Activated naive CD4-positive, alpha-beta T cell treated with anti-CD3 and anti-CD28 coated beads, Interleukin-2, amount 10 ng/mL, durations not matched to agents 7 days and 5 days (primary cell): Measurements from ENCODE around the gene PPP1R1B.

Experiments used
- CTCF ChIA-PET: fragments of 350-600 bp; sonication (Branson Sonifier 250); formaldehyde crosslinking; loops from one replicate; lab custom pipeline; 2021; ENCODE audit warnings: antibody characterized with exemption; lab: Charles Lee
- DNase-seq: peaks from one replicate; pipeline ENCODE4 v3.0.0-alpha.2; 2020
- H3K27ac Mint-ChIP-seq: one replicate; pipeline ENCODE4 v1.8.0; 2021; ENCODE audit warnings: mild to moderate bottlenecking, moderate library complexity, mixed read lengths
- H3K27me3 Mint-ChIP-seq: one replicate; pipeline ENCODE4 v1.8.0; 2021; ENCODE audit warnings: mild to moderate bottlenecking, mixed read lengths
- H3K36me3 Mint-ChIP-seq: one replicate; pipeline ENCODE4 v1.8.0; 2021; ENCODE audit warnings: mixed read lengths
- H3K4me1 Mint-ChIP-seq: one replicate; pipeline ENCODE4 v1.8.0; 2021; ENCODE audit warnings: mixed read lengths
- H3K4me3 Mint-ChIP-seq: one replicate; pipeline ENCODE4 v1.8.0; 2021; ENCODE audit warnings: mild to moderate bottlenecking, moderate library complexity, mixed read lengths
- H3K9me3 Mint-ChIP-seq: one replicate; pipeline ENCODE4 v1.8.0; 2021; ENCODE audit warnings: mixed read lengths

PPP1R1B gene

DNA sequence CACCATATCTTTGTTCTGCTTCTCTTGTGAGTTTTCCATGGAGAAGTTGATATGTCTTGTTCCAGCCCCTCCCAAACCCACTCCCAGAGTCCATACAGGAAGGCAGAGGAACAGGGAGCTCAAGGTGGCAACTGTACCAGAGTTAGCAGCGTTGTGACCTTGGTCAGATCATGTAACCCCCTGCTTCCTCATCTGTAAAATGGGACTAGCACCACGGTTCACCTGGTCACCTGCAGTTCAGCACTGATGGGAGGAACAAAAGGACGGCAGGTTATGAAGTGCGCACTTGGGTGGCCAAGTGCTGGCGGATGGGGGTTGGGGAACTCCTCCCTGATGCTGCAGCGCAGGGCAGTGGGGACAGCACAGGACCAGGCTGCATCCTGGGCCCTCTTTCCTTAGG lies 11.3 kb upstream of the PPP1R1B start:
- Mint-ChIP-seq H3K9me3 (no peaks in the 10 kb centered on the region), H3K4me1 (peaks cover 3% of the 10 kb centered on the region), H3K27ac (no peak overlapping the region), H3K27me3 (peaks cover 95% of the 10 kb centered on the region), H3K4me3 (no peak overlapping the region), H3K36me3 (no peaks in the 10 kb centered on the region)
- DNase-seq = no peak
- CTCF ChIA-PET = interaction anchor here (1.4 to 1.8 kb wide), 2 partner anchors 8 to 18 kb away, joined by 3 to 8 read pairs; no protein-coding TSS in a partner anchor

GRCh38 chr17:39617100-39617445 lies 9.7 kb upstream of the PPP1R1B start:
- CTCF ChIA-PET = no interaction called here
- H3K27ac Mint-ChIP-seq = no peak overlapping the region
- no peak for DNase-seq
- H3K9me3 Mint-ChIP-seq = no peaks in the 10 kb centered on the region
- peak overlapping the region; percentile 66 for H3K4me3 Mint-ChIP-seq
- H3K27me3 Mint-ChIP-seq = peaks cover 97% of the 10 kb centered on the region
- peaks cover 7% of the 10 kb centered on the region for H3K4me1 Mint-ChIP-seq
- no peaks in the 10 kb centered on the region for H3K36me3 Mint-ChIP-seq

DNA sequence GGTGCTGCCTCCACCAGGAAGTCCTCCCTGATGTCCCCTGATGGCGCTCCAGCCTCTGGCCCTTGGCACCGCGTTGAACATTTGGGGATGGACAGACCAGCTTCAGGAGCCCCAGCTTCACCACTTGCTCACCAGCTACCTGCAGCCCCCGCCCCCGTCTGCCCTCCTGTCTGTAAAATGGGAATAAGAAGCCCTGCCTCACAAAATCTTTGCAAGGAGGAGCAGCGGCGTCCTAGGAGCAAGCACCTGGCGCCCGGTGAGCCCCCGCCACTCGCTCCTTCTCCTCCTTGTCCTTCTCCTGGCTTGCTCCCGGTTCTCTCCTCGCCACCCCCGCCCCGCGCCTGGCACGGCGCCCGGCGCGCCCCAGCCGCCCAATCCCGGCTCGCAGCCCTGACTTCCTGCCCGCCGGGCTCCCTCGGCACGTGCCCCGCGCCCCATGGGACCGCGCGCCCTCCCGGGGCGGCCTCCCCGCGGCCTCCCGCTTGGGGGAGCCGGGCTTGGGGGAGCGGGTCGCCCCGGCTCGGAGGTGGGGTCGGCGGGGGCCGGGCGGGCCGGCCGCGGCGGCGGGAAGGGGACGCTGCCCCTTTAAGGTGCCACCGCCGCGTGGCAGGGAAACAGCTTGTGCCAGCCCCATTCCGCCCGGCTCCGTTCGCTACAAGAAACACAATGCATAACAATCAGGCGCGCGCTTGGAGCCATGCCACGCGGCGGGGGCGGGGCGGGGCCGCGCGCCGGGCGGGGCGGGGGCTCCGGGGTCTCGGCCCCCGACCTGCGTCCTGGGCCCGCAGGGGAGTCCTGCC lies 9.1 kb upstream of the PPP1R1B start:
- peak; percentile 66 for DNase-seq
- H3K27ac Mint-ChIP-seq = no peak overlapping the region
- CTCF ChIA-PET = interaction anchor here (8.7 kb wide), 1 partner anchor 29 kb away, joined by 200 read pairs; no protein-coding TSS in a partner anchor

DNA sequence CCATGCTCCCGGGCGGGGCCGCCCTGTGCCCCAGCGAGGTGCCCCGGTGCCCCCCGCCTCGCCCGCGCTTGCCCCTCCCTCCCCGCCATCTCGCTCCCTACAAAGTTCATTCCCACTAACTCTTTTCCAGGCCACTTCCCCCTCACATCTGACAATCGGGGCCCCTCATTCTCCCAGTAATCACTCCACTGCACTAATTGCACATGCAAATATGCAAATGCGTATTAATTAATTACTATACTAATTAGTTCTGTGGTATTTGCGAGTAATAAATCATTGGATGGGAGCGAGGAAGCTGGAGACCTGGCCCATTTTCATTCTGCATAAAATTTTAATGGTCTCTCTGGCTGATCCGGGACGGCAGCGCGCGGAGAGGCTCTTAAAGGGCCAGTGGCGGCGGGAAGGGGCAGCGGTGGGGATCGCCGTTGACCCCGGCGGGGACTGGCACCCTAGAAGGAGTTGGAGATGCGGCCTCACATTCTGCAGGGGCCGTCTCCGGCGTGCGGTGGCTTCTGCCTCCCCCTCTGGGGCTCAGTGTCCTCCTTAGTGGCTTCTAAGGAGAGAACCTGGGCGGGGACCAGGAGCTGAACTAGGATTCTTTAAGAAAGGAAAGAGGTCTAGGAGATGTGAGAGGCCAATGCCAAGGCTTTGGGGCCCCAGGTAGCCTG lies 8.4 kb upstream of the PPP1R1B start:
- Mint-ChIP-seq H3K4me1 (peaks cover 19% of the 10 kb centered on the region), H3K4me3 (peak overlapping the region; percentile 78), H3K27me3 (peaks cover 91% of the 10 kb centered on the region), H3K27ac (peak overlapping the region; percentile 62), H3K36me3 (no peaks in the 10 kb centered on the region), H3K9me3 (no peaks in the 10 kb centered on the region)
- no peak for DNase-seq
- CTCF ChIA-PET = interaction anchor here (1.6 to 8.7 kb wide), 3 partner anchors 10 to 28 kb away, joined by 4 to 200 read pairs (median 7); no protein-coding TSS in a partner anchor

More for the DNA sequence above, 9.1 kb upstream of the PPP1R1B start:
- Mint-ChIP-seq H3K4me1 (peaks cover 13% of the 10 kb centered on the region), H3K4me3 (peak overlapping the region; percentile 78), H3K27me3 (peaks cover 95% of the 10 kb centered on the region), H3K9me3 (no peaks in the 10 kb centered on the region), H3K36me3 (no peaks in the 10 kb centered on the region)

DNA sequence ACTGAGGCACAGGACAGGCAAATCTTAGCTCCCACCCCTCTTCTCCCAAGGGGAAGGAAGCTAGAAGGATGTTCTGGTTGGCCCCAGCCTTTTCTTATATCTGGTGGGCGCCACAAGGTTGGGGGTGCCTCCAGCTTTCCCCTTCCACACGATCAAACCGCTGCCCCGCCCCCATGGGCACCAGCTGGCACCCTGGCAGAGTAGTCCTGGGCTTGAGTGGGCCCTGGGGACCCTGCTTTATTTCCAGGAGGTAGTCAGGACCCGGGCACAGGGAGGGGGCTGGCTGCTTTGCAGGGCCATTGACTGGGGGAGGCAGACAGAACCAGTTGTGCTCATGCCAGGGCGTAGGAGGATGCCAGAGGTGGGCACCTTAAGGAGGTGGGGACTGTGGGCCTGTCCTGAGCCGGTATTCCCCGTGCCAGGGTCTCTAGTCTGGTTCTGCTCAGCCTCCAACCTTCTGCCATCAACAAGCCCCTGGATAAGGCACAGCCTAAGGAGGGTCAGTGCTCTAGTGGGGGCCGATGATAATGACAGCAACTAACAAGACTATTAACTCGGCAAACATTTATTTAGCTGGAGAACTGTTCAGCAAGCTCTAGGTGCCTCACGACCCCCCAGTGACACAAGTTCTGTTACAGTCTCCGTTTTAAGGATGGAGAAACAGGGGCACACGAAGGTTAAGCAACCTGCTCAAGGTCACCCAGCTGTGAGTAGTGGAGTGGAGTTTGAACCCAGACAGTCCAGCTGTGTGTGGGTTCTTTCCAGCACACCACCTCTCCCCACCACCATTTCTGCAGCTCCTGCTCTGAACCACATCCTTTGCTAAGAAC lies 7.6 kb upstream of the PPP1R1B start:
- Mint-ChIP-seq H3K4me3 (no peak overlapping the region), H3K36me3 (no peaks in the 10 kb centered on the region), H3K9me3 (no peaks in the 10 kb centered on the region), H3K4me1 (peaks cover 21% of the 10 kb centered on the region), H3K27ac (no peak overlapping the region), H3K27me3 (peaks cover 91% of the 10 kb centered on the region)
- CTCF ChIA-PET = interaction anchor here (1.6 to 8.7 kb wide), 4 partner anchors 9 to 50 kb away, joined by 4 to 200 read pairs (median 61); partner anchors contain the start of genes PNMT and TCAP
- no peak for DNase-seq

- no peak for DNase-seq
- Mint-ChIP-seq H3K4me3 (no peak overlapping the region), H3K4me1 (peaks cover 21% of the 10 kb centered on the region), H3K9me3 (no peaks in the 10 kb centered on the region), H3K36me3 (no peaks in the 10 kb centered on the region), H3K27ac (no peak overlapping the region), H3K27me3 (peaks cover 91% of the 10 kb centered on the region)
- CTCF ChIA-PET = interaction anchor here (1.6 to 8.7 kb wide), 4 partner anchors 8 to 50 kb away, joined by 4 to 200 read pairs (median 61); partner anchors contain the start of genes PNMT and TCAP
These were observed 7.0 kb upstream of the PPP1R1B start for GRCh38 chr17:39619786-39620101.

GRCh38 chr17:39621523-39622379 lies 5.0 kb upstream of the PPP1R1B start:
- peak; percentile 89 for DNase-seq
- H3K4me1 Mint-ChIP-seq = peaks cover 26% of the 10 kb centered on the region
- H3K4me3 Mint-ChIP-seq = peak overlapping the region; percentile 55
- peaks cover 91% of the 10 kb centered on the region for H3K27me3 Mint-ChIP-seq
- no peak overlapping the region for H3K27ac Mint-ChIP-seq
- no peaks in the 10 kb centered on the region for H3K9me3 Mint-ChIP-seq
- H3K36me3 Mint-ChIP-seq = no peaks in the 10 kb centered on the region
- CTCF ChIA-PET = interaction anchor here (0.6 to 8.7 kb wide), 53 partner anchors 9 to 1052 kb away, joined by 3 to 200 read pairs (median 4); partner anchors contain the start of genes IKZF3, MIEN1, PGAP3 and PNMT

- Mint-ChIP-seq H3K9me3 (no peaks in the 10 kb centered on the region), H3K36me3 (no peaks in the 10 kb centered on the region), H3K27me3 (peaks cover 91% of the 10 kb centered on the region), H3K4me1 (peaks cover 28% of the 10 kb centered on the region), H3K4me3 (peak overlapping the region; percentile 55), H3K27ac (no peak overlapping the region)
- DNase-seq = no peak
- CTCF ChIA-PET = interaction anchor here (0.8 to 8.7 kb wide), 38 partner anchors 10 to 416 kb away, joined by 3 to 200 read pairs (median 6); partner anchors contain the start of genes IKZF3, MIEN1, PGAP3 and PNMT
These were observed 4.3 kb upstream of the PPP1R1B start for GRCh38 chr17:39622380-39623006.

GRCh38 chr17:39623356-39623950 lies 3.3 kb upstream of the PPP1R1B start:
- Mint-ChIP-seq H3K36me3 (no peaks in the 10 kb centered on the region), H3K4me1 (peaks cover 25% of the 10 kb centered on the region), H3K27me3 (peaks cover 92% of the 10 kb centered on the region), H3K4me3 (no peak overlapping the region), H3K27ac (no peak overlapping the region), H3K9me3 (no peaks in the 10 kb centered on the region)
- CTCF ChIA-PET = interaction anchor here (0.7 to 8.7 kb wide), 28 partner anchors 8 to 417 kb away, joined by 3 to 200 read pairs (median 6); partner anchors contain the start of genes MIEN1, PGAP3, PNMT and TCAP
- peak; percentile 89 for DNase-seq

- CTCF ChIA-PET = interaction anchor here (0.8 to 8.7 kb wide), 6 partner anchors 10 to 106 kb away, joined by 3 to 200 read pairs (median 30); partner anchors contain the start of genes MIEN1, PNMT and TCAP
- no peak for DNase-seq
- Mint-ChIP-seq H3K4me3 (no peak overlapping the region), H3K36me3 (no peaks in the 10 kb centered on the region), H3K27me3 (peaks cover 92% of the 10 kb centered on the region), H3K9me3 (no peaks in the 10 kb centered on the region), H3K4me1 (peaks cover 25% of the 10 kb centered on the region), H3K27ac (no peak overlapping the region)
These were observed 2.4 kb upstream of the PPP1R1B start for GRCh38 chr17:39624313-39624712.

DNA sequence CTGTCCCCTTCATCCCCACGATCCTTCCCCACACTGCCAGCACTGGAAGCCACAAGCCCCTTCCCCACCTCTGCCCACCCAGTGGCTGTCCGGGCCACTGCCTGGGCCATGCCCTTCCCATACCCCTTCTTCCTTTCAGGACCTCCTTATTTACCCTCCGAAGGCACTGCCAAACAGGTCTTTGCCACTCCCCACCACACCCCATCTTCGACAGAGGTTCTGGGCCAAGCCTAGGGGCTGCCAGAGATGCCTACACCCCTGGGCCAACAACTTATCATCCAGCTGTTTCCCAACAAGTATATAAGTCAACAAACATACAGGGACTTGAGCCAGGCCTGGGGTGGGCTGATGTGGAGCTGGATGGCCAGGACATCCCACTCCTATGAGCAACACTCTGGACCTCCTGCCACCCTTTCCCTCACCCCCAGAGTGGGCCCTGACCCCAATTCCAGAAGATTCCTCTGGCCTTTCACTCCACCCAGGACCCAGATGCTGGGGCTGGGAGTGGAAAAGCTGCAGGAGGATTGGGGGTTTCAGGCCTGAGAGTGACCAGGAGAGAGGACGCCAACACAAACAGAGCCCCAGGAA lies 1.5 kb upstream of the PPP1R1B start:
- Mint-ChIP-seq H3K4me3 (no peak overlapping the region), H3K27ac (no peak overlapping the region), H3K9me3 (no peaks in the 10 kb centered on the region), H3K36me3 (no peaks in the 10 kb centered on the region), H3K4me1 (peaks cover 25% of the 10 kb centered on the region), H3K27me3 (peaks cover 92% of the 10 kb centered on the region)
- CTCF ChIA-PET = interaction anchor here (0.7 to 8.7 kb wide), 6 partner anchors 9 to 382 kb away, joined by 3 to 200 read pairs (median 30); partner anchors contain the start of genes MIEN1, PNMT and TCAP
- no peak for DNase-seq
